AG09319 (cell line): ENCODE measurements around the gene MATR3.

Source experiments
- DNase-seq: peaks from one replicate; pipeline ENCODE4 v3.0.0-alpha.2; 2010; ENCODE audit warnings: low read depth; ENCODE audit errors: extremely low read depth
- CTCF ChIP-seq: IDR thresholded peaks from 2 replicates; pipeline ENCODE4 v1.5.1; 2011; ENCODE audit warnings: low read depth, mild to moderate bottlenecking, inconsistent platforms, low read length, moderate library complexity

The MATR3 gene

DNA sequence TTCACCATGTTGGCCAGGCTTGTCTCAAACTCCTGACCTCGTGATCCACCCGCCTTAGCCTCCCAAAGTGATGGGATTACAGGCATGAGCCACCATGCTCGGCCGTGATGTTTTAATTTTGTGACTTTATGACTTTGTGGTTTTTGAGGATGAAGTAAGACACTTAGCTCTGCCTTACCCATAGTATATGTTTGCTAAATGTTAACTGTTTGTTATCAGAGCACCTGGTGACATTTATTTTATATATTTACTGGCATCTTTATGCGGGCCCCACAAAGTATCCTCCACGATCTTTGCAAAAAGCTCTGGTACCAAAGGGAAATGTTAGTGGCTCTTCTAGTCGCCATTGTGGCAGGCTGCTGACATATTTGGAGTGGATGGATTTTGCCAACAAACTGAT is 82.8 kb downstream of the MATR3 start:
- TF ChIP-seq CTCF, result no peak
- no peak for DNase-seq

DNA sequence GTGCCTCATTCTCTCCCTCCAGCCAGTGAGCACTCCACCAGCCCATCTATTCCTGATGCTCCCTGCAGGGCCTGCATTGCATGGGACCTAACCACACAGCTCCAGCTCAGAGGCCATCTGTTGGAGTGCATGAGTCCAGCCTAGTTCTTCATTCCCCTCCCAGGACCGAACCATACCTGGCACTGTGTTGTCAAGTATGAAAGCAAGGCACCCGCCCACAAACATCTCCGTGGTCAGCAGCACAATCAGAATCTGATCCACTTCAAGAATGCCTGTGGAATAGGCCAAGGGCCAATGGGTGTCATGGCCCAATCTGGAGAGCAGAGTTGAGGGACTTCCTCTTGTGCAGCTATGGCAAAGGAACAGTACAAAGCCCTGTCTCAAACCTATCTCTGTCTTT is 83.7 kb downstream of the MATR3 start:
- no peak for DNase-seq
- TF ChIP-seq CTCF, result no peak

- DNase-seq, result no peak
- TF ChIP-seq CTCF, result no peak
Observed at GRCh38 chr5:139378101-139378825, 84.7 kb downstream of the MATR3 start.

- no peak for DNase-seq
- no peak for TF ChIP-seq CTCF
Observed at GRCh38 chr5:139378941-139379361, 85.4 kb downstream of the MATR3 start.

DNA sequence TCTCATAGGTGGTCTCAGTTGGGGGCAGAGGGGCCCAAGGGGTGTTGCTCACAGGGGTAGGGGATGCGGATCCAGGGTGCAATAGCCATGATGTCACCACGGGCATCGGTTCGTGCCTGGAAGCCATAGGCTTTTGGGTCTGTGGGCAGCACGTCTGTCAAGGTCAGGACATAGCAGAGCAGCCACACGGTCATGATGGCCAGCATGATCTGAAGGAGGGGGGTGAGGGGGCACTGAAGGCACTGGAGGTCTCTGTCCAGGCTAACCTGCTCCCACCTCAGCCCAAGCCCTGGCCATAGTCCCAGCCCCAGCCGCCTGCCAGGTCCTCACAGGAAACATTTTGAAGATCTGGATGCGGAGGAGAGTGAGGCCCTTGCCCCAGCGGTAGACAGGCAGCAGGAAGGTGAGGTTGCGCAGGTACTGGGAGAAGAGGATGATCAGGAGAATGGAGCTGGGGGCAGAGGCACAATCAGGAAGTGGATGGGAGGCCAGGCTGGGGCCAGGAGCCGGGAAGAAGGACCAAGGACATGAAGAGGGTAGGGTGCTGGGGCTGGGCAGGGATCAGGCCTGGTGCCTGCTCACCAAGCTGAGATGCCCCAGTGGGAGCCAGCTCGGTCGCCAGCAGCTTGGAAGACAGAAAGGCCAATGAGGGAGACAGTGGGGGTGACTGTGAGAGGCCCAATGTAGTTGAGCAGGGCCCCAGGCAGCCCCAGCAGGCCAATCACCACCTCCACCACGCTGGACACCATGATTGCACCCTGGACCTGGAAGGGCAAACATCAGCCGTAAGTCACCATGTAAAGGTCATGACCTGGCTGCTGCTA is 86.3 kb downstream of the MATR3 start:
- DNase-seq, result no peak
- TF ChIP-seq CTCF, result no peak
